ENCODE results near the gene RETREG3.

DNA sequence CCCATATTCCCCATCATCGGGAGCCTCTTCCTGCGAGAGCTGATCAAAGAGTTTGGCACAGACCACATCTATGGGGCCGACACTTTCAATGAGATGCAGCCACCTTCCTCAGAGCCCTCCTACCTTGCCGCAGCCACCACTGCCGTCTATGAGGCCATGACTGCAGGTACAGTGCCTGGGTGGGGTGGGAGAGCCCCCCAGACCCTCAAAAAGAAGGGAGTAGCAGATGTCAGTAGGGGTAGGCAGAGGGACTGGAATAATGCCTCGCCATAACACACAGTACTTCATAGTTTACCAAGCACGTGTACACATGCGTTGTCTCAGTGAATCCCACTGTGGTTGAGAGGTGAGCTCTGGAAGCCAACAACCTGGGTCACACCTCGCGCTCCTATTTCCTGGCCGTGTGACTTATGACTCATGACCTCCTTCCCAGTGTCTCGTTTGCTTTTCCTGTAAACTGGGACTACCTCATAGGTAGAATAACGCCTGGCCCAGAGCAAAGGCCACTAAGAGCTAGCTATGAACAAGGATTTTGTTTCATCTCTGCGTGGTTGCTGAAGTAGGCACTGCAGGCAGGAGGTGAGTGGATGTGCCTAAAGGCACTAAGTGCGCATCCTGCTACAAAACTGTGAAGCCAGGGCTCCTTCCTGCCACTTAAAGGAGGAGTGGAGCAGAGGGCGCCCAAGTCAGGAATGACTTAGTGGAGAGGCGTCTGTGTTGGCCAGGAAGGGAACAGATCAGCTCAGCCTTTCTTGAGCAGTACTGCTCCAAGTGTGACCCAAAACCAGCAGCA, 67.9 kb downstream of the RETREG3 start:
- TF ChIP-seq ZNF274 (IDR thresholded peaks at IDR 0.05; ENCODE audit: borderline replicate concordance, low read depth, low read length) (no peak), SRF (CRISPR knock-in tag; IDR thresholded peaks at IDR 0.05) (no peak), BDP1 (IDR thresholded peaks at IDR 0.05; ENCODE audit: insufficient read depth, insufficient read length) (no peak)
- TF ChIP-seq, protein P1, sequence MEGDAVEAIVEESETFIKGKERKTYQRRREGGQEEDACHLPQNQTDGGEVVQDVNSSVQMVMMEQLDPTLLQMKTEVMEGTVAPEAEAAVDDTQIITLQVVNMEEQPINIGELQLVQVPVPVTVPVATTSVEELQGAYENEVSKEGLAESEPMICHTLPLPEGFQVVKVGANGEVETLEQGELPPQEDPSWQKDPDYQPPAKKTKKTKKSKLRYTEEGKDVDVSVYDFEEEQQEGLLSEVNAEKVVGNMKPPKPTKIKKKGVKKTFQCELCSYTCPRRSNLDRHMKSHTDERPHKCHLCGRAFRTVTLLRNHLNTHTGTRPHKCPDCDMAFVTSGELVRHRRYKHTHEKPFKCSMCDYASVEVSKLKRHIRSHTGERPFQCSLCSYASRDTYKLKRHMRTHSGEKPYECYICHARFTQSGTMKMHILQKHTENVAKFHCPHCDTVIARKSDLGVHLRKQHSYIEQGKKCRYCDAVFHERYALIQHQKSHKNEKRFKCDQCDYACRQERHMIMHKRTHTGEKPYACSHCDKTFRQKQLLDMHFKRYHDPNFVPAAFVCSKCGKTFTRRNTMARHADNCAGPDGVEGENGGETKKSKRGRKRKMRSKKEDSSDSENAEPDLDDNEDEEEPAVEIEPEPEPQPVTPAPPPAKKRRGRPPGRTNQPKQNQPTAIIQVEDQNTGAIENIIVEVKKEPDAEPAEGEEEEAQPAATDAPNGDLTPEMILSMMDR (IDR thresholded peaks at IDR 0.05 in 2 of 3, conservative IDR thresholded peaks at IDR 0.05 in 1 of 3; ENCODE audit: insufficient read depth in 2 of 3, low read depth in 1 of 3, low read length in 3 of 3): no peak
